NCI-H1436 (cell line): ENCODE data around the gene MND1.

Source experiments
- DNase-seq: peaks from one replicate; lab custom pipeline; 2025; lab: John Stamatoyannopoulos, UW

MND1 gene

DNA sequence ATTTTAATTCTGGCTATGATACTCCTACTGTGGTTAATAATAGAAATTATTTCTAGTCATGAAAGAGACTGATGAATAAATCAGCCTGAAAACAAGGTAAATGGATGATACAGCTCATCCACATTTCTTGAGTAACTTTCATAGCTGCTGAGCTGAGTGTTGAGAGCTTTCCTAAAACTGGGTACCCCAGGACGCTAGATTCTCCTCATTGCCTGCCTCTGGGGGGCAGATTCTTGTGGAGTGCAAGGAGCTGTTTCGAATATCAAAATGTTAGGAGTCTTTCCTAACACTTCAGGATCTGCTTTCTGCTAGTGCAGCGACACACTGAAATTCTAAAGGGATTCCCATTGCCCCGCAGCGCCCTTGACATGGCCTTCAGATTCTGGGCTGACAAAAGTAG is 2.1 kb downstream of the MND1 start:
- DNase-seq: no peak

DNA sequence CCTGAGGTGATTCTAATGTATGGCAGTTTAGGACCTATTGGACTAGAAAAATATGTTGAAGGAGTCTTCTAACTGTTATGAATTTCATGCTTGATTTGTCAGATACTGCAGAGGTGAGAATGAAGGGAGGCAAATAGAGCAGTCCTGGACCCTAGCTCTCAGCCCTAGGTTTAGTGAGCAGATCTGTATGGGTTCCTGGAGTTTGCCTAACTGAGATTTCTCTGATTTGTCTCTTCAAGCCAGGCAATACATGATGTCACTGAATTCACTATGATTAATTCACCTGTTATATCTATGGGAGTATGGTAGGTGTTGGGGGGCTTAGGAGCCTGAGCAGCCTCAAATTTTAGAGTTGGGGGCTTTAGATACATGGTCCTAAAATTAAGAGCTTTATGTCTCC is 2.6 kb downstream of the MND1 start:
- no peak for DNase-seq

DNA sequence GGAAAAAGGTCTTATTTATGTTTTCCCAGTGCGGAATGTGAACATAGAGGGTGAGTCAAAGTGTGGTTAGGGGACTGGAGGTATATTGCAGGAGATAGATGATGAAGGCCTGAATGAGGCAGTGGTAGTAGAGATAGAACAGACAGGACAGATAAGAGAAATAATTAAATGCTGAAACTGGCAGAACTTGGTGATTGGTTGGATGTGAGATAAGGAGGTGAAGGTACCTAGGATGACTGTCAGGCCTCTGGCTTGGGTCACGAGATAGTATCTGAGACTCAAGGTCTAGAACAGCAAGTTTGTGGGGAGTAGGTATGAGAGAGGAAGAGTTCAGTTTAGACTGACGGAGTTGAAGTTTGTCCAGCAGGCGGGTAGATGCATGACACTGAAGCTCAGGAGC is 3.5 kb downstream of the MND1 start:
- no peak for DNase-seq

DNA sequence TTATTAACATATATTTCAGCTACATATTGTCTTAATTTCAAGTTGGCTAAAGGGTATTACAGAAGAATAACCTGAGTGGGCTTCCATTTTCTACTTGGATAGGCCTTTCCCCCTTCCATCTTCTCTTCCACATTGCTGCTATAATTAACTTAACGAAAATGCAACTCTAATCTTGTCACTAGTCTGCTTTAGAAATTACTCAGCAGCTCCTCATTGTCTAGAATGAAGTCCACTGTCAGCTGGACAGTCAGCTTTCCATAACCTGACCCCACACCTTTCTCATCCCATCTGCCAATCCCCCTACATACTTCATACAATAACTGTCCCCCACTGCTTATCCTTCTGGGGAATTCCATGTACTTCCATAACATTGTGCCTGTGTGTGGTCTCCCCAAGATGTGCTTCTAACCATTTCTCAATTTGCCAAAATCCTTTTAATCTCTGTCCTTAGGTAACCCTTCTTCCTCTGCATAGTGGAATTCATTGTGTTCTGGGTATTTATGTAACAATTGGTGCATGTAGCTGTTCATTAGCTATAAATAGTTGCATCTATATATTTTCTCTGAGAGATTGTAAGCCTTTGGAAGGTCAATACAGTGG is 4.8 kb downstream of the MND1 start:
- no peak for DNase-seq

DNA sequence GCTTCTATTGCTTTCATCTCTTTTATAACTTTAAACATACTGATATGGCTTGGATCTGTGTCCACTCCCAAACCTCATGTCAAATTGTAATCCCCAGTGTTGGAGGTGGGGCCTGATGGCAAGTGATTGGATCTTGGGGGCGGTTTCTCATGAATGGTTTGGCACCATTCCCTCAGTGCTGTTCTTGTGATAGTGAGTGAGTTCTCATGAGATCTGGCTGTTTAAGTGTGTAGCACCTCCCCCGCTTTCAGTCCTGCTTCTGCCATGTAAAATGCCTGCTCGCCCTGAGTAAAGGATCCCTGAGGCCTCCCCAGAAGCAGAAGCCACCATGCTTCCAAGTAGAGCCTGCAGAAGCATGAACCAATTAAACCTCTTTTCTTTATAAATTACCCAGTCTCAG is 17.7 kb downstream of the MND1 start:
- no peak for DNase-seq

DNA sequence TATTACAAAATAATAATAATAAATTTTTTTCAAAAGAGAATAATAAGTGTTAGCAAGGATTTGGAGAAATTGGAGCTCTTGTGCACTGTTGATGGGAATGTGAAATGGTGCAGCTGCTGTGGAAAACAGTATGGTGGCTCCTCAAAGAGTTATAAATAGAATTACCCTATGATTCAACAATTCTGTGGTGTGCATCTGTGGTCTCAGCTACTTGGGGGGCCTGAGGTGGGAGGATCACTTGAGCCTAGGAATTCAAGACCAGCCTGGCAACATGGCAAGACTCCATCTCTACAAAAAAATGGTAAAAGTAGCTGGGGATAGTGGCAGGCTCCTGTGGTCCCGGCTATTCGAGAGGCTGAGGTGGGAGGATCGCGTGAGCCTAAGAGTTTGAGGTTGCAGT is 19.6 kb downstream of the MND1 start:
- DNase-seq: no peak

DNA sequence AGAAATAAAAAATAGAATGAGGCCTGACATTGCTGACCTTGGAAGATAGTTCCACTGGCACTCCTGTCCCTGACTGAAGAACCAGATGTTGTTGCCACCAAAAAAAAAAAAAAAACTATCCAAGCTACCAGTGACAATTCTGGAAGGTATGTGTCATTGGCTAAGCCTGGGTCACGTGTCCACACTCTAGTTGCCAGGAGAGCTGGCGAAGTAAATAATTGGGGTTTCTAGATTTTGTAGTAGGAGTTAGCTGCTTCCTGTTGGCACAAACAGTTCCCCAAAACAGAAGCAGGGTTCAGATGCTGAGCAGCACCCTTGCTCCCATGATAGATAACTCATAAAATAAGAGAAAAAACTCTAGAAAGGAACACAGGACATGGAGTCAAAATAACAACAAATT is 20.5 kb downstream of the MND1 start:
- no peak for DNase-seq

DNA sequence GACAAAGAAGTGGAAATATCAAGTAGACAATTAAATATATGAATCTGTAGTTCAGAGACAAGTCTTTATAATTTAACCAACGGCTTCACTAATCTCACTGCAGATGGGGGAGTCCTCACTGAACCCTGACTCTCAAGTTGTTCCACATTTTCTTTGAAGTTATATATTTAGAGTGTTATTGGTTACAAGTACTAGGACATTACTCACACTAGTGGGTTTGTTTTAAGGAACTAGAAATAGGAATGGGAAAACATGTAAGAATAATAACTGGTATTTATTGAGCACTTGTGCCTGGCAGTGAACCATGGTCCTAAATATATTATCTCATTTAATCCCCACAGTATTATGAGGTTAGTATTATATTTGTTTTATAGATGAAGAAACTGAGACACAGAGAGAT is 22.0 kb downstream of the MND1 start:
- no peak for DNase-seq

DNA sequence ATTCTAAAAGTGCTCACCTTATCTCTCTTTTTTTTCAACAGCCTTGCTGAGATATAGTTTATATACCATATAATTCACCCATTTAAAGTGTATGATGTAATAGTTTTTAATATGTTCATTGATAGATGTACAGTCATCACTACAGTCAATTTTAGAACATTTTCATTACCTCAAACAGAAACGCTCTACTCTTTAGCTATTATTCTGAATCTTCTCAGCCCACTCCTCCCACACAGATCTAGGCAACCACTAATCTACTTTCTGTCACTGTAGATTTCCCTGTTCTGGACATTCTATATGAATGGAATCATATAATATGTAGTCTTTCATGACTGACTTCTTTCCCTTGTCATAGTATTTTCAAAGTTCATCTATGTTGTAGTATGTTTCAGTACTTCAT is 22.6 kb downstream of the MND1 start:
- no peak for DNase-seq

DNA sequence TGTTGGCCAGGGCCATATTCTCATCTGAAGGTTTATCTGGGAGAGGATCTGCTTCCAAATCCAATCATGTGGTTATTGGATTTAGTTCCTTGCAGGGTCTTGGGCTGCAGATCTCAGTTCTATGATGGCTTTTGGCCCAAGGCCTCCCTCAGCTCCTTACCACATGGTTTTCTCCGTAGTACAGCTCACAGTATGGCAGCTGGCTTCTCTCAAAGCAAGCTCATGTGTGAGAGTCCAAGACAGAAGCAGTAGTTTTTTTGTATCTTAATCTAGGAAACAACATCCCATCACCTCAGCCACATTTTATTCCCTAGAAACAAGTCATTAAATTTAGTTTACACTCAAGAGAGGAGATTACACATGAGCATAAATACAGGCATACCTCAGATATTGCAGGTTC is 24.5 kb downstream of the MND1 start:
- no peak for DNase-seq

DNA sequence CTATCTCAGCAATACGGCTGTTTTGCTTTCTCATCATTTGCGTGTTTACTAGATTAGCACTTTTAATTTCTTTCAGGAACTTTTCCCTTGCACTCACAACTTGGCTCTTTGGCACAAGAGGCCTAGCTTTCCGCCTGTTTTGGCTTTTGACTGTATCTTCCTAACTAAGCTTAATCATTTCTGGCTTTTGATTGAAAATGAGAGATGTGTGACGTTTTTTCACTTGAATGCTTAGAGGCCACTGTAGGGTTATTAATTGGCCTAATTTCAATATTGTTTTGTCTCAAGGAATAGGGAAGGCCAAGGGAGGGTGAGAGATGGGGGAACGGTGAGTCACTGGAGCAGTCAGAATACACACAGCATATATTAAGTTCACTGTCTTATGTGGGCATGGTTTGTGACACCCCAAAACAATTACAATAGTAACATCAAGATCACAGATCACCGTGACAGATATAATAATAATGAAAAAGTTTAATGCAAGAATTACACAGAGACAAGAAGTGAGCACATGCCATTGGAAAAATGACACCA is 27.3 kb downstream of the MND1 start:
- no peak for DNase-seq

DNA sequence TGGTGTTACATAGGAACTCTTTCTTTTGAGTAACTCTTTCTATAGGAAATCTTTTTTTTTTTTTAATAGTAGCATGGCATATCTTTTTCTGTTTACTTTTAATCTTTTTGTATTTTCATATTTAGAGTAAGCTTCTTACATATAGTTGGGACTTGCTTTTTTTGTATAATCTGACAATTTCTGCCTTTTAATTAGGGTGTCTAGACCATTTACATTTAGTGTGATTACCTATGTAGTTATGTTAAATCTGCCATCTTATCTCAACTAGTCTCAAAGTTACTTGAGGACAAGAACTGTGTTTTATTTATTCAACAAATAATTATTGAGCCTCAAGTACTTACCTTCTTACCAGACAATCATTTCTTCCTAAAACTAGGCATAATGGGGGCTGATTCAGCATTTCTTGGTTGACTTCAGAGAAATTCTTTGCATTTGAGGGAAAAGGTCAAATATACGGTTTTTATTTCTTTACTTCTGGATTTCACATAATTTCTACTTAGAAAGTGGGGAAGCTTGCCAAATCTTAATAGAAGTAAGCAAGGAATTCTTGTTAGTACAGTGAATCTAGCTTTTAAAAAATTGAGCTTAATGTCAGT is 28.6 kb downstream of the MND1 start:
- no peak for DNase-seq

DNA sequence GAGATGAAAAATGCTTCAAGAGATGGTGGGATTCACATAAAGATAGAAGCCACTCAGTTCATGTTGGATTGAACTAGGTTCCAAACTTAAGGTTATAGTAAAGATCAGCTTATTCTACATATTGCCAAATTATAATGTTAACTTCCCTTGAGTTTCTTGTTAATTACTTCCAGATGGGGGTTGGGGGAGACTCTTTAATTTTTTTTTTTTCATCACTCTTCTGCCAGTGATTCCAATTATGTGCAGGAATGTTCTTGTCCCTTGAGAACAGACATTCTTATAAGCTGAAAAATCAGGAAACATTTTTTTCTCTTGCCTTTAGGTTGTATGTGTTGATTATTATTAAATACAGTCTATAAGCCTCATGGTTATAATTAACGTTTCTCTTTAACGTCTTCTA is 30.0 kb downstream of the MND1 start:
- no peak for DNase-seq

DNA sequence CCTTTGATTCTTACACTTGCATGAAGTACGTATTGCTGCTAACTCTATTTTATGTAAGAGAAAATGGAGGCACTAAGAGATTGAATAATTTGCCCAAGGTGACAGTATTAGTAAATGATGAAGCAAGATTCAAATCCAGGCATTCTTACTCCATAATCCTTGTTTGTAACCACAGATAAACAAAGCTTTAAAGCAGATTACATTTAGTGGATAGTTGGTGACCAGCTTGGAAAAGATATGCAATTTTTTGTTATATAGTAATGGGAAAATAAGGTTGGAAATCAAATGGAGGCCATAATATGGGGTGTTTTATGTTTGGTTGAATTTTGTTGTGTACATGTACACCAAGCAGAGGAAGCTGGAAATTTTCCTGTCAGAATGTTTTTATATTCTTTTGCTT is 30.8 kb downstream of the MND1 start:
- DNase-seq: no peak

DNA sequence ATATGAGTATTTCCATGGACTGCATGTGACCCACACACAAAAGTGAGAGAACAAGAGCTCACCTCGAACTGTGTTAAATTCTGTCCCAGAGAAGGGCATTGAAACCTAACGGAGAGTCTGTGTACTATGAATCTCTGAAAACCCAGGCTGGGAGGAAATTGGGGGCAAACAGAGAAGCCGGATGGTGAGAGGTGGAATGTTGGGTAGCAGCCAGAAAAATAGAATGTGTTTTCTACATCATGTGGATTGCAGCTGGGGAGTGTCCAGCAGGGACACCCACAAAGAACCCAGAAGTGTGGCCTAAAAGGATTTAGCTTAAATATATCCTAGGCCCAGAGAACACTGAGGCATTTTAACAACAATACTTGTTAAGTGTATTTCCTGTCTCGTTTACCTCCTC is 38.6 kb downstream of the MND1 start:
- DNase-seq: no peak

DNA sequence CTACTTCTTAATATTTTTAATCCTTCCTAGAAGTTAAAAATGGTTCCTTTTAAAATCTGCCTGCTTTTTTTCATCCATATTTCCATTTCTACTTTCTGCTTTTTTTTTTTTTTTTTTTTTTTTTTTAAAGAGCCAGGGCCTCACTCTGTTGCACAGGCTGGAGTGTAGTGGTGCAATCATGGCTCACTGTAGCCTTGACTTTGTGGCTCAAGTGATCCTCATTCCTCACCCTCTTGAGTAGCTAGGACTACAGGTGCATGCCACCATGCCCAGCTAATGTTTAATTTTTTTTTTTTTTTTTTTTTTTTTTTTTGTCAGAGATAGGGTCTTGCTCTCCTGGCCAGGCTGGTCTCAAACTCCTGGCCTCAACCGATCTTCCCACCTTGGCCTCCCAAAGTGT is 39.7 kb downstream of the MND1 start:
- no peak for DNase-seq

DNA sequence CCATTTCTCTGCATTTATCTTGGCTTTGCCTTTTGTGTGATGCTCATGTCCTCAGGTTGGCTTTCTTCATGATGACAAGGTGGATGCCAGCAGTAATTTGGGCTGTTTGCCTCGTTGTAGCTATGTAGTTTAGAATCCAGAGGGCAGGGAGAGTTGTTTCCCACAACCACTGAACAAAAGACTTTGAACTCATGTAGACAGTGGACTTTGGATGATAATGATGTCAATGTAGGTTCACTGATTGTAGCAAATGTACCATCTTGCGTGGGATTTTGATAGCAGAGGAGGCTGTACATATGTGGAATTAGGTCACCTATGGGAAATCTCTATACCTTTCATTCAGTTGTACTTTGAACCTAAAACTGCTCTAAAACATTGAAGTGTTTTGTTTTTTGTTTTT is 41.3 kb downstream of the MND1 start:
- DNase-seq: no peak

DNA sequence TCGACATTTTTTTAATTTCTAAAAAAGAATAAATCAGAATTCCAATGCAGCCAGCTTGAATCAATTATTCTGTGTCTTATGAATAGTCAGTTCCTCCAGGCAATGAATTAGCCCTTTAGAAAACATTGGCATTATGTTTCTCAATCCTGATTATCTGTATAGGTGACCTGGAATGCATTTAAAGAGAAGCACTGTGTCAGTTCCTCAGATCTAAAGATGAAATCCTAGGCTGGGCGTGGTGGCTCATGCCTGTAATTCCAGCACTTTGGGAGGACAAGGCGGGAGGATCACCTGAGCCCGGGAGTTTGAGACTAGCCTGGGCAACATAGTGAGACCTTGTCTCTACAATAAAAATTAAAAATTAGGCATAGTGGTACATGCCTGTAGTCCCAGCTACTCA is 43.5 kb downstream of the MND1 start:
- DNase-seq: no peak

DNA sequence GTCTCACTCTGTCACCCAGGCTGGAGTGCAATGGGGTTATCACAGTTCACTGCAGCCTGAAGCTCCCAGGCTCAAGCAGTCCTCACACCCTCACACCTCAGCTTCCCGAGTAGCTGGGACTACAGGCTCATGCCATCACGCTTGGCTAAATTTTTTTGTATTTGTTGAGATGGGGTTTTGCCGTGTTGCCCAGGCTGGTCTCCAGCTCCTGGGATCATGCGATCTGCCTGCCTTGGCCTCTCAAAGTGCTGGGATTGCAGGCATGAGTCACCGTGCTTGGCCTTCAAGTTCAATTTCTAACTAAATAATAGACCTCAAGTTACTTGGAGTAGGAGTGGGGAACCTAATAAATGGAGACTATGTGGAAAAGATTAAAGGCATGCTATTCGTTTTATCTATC is 48.9 kb downstream of the MND1 start:
- DNase-seq: no peak

DNA sequence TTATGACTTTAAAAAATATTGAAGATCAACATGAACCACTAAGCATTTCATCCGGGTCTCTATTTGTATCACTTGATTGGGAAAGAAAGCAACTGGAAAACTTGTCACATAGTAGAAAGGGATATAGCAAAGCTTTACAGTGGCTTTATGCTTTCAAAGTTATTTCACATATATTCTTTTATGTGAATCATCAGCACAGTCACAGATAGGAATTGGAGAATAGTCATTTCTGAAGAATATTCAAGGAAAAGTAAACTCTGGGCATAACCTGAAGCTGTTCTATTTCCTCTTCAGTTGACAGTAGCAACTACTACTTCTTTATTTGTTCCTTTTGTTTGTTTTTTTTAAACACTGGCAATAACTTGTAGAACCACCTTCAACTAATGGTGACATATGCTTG is 50.5 kb downstream of the MND1 start:
- no peak for DNase-seq

DNA sequence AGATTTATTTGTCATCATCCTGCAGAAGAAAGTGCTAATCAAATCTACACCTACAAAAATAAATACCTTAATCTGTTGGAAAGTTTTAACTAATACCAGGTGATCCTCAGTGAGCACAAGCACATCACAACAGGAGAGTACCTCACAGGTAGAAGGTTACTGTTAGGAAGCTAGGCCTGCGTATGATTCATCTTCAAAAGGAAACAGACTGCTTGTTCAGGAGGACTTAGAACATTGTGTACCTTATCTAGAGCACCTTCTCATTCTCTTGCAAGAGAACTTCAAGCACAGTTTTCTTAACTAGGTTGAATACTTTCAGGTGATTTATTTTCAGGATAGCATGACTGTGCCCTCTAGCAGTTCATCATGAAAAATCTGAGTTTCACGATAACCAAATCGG is 54.2 kb downstream of the MND1 start:
- DNase-seq: no peak

DNA sequence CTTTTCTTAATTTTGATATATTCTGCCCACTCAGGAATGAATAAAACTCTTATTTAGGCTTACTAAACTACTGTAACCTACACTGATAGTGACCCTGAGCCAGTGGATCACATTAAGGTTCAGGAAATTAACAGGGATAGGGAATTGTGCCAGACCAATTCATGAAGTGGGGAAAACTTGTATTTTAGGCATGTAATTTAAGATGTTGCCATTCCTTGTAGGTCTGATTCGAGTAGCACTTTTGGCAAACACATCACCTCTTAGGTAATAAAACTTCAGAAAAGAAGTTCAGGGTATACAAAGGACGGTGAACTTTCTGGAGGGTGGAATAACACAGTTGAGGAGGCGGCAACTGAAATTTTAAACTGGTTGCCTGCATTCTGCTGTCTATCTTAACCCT is 54.9 kb downstream of the MND1 start:
- DNase-seq: no peak

DNA sequence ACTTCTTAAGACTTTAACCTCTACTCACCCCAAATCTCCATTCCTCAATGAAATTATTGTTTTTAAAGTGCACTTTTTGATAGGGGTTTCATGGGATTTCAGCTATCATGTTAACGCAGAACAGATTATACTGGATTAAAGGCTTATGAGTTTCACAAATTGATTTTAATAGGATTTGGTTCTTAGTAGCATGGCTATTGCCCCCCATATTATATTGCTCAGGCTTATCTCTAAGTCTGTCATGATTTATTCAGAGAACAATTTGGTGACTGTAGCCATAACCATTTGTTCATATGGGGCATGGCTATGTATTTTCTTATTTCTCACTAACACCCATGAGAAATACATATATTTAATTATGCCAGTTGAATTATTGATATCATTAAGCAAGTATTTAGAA is 57.0 kb downstream of the MND1 start:
- no peak for DNase-seq

DNA sequence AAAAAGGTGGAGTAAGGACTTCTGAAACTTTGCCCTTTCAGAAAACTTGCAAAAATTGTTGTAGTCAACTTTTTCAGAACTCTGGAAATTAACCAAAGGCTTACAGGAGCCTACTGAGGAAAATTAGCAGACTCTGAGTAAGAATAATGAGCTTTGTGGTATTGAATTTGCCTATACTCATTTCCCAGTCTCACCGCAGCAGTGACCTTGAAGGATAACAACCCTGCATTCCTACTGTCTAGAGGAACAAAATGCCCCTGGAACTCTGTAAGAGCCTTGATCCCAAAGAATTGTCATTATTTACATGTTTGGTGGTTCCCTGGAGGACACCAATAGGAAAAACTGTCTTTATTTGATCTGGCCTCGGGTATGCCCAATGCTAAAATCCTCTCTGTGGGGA is 57.9 kb downstream of the MND1 start:
- DNase-seq: no peak
